ENCODE data around the gene ADAMTS17.

The ADAMTS17 gene

DNA sequence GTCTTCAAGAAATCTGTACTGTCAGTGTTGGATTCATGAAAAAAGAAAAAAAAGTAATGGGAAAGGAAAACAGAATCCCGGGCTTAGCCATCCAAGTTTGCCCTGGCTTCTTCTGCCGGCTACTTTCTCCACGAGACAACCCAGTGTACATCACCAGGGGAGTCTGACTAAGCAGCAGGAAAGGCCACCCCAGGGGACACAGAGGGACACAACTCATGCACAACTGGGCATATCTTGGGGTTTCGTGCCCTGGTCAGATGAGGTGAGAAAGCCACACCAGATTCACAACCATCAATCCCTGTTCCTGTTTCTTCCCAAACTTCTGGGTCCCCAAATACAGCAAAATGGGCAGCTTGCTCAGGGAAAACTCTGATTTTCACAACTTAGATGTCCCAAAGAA is 33.2 kb downstream of the ADAMTS17 start:
- DNase-seq = no peak

DNA sequence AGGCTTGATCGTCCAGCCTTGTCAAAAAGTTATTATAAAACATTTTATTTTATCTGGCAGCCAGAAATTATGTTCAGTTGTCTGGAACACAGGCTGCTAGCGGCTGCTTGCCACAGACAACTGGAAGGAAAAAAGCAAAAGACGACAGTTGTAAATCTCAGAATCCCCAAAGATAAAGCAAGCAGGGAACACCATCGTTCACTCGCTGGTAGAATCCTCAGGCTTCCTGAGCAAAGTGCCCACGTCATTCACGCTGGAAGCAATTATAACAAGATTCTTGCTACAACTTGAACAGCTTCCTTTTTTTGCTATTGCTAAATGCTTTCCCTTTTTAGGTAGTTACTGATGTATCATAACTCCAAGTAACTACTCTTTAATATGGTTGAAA is 33.6 kb downstream of the ADAMTS17 start:
- DNase-seq = no peak

DNA sequence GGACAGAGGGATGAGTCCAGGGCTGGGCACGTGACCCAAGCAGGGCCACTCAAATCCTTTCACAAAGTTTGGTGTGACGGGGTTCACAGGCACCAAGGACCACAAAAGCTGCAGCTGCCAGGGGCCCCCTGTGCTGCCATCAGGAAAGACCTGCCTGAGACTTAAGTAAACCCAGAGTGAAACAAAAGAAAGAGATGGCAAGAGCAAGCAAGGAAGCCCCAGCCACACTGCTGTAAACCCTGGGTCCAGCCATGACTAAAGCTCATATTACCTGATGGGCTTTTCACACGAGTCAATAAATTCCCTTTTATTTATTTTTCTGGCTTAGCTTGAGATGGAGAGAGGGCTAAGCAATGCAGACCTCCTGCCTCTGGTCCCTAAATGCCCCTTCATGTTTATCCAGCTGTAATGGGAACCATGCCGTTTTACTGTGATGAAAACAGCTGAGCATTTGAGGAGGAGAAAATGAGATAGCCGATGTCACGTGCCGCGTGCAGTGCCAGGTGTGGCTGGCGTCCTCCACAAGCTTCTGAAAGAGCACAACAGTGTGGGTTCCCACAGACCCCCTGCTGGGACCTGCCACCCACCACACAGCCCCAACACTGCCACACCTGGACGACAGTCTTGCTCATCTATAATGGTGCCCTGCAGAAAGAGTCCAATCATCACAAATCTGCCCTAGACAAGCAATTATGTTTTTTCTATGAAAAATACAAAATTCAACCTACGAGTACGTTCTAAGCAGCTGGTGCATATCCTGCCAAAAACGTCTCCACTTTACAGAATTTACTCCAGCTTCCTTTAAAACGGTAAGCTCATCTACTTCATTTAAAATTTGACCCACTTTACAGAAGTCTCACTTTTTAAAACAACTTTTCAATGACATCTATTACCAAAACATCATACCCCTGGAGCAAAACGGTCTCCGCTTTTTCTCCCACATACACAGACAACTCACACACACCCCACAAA is 34.2 kb downstream of the ADAMTS17 start:
- DNase-seq = no peak

DNA sequence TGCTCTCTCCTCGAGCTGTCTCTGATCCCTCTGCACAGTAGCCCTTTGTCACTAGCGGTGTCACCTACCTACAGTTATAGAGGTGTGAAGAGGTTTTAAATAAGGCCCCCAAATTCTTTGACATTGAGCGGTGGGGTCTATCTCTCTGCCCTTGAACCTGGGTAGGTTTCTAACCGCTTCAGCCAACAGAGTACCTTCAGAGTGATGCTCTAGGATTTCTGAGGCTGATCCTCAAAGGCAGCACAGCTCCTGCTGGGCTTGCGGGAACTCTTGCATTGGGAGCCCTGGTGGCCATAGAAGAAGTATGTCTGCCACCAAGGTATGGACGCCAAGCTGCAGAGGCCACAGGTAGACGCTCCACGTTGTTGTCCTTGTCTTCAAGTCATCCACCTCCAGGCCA is 35.7 kb downstream of the ADAMTS17 start:
- no peak for DNase-seq

DNA sequence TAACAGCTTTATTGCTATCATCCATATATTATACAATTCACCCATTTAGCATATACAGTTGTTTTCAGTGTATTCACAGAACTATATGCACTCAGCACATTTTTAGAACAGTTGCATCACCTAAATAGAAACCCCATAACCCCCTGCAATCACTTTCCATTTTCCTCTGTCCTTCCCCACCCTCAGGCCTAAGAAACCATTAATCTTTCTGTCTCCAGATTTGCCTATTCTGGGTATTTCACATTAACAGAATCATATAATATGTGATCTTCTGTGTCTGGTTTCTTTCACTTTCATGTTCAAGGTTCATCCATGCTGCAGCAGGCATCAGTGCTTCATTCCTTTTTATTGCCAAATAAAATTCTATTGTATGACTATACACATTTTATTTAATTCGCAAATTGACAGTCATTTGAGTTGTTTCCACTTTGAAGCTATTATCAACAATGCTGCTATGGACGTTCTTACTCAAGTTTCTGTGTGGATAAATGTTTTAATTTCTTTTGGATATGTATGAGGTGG is 39.8 kb downstream of the ADAMTS17 start:
- no peak for DNase-seq

DNA sequence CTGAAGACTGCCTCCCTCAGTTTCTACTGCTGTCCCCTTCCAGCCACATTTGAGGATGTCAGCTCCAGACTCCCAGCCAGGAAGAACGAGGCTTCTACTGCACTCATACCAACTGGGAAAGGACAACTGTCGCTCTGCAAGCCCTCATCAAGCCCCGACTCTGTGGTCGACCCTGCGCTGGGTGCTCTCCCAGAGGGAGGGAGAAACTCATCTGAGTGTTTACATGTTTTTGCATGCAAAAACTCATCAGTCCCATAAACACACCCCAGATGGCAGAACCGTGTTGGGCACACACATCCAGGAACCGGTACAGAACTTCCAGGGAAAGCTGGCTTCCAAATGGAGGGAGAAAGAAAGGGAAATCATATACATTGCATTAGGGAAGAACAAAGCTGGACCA is 43.5 kb downstream of the ADAMTS17 start:
- no peak for DNase-seq

DNA sequence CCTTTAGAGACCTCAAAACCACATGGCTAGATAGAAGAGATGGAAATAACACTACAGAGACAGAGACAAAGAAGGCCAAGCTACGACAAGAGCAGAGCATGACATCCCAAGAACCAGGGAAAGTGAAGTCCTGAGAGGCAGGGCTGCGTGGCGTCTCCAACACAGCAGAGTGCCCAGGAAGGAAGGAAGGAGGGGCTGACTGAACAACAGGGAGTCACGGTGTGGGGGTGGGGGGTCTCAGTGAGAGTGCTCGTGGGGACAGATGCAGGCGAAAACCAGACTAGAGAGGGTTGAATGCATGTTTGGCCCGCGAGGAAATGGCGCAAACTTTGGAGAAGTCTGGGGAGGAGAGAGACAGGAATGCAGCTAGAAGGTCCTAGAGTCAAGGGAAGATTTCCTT is 44.0 kb downstream of the ADAMTS17 start:
- DNase-seq = no peak

DNA sequence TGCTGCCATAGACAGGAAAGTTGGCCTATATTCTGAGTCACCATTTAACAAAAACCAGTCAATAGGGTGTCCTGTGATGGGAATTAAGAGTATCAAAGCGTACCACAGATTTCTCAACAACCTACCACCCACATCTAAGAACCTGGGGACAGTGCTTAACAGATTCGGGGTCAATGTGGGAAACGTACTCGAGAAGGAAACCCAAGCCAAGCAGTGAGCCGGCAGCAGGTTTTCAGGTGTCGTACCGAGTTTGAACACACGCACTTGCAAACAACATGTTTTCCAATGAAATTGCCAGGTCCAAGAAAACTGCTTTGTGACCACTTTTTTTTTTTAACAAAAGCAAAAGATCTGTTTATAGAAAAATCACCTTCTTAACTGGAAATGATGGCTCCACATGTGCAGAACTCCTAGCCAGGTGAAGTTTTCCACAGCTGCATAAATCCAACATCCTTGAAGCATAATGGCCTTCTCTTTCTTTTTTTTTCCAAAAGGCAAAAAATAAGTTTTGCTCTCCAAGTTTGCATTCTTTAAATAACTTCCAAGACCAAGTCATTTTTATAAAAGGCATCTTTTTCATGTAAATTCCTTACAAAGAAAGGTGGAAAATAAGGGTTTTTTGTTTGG is 45.7 kb downstream of the ADAMTS17 start:
- no peak for DNase-seq

DNA sequence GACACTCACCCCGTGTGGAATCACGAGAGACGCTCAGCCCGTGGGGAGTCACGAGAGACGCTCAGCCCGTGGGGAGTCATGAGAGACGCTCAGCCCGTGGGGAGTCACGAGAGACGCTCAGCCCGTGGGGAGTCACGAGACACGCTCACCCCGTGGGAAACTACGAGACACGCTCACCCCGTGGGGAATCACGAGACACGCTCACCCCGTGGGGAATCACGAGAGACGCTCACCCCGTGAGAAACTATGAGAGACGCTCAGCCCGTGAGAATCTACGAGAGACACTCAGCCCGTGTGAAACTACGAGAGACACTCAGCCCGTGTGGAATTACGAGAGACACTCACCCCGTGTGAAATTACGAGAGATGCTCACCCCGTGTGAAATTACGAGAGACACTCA is 49.8 kb downstream of the ADAMTS17 start:
- no peak for DNase-seq

DNA sequence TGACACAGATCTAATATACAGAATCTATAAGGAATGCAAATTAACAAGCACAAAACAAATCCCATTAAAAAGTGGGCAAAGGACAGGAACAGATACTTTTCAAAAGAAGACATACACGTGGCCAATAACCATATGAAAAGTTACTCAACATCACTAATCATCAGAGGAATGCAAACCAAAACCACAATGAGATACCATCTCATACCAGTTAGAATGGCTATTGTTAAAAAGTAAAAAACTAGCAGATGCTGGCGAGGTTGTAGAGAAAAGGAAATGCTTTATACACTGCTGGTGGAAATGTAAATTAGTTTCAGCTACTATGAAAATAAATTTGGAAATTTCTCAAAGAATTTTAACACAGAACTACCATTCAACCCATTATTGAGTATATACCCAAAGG is 50.7 kb downstream of the ADAMTS17 start:
- DNase-seq = no peak

DNA sequence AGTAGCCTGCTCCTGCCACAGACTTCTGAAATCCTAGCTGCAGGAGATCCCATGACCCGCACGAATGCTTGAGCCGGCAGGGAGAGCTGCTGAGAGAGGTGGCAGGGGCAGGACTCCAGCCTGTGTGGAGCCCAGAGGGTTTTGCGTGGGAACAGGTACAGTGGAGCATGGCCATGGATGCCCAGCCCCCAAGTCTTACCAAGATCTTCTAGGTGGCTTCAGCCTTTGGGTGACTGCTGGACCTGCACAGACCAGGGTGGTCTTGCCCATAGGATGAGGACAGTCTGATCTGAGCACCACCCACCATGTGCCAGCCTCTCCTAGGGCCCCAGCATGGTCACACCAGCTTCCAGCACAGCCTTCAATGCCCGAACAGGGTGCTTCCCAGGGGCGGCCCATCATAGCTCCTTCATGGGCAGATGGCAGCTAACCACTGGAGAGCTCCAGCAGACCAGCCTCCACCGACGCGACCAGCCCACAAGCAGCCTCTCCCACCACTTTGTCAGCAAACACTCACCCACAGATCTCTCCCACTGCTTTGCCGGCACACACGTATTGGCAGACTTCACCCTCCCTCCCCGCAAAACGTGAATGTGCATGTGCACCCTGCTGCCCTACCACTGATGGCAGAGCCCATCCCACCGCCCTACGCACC is 56.0 kb downstream of the ADAMTS17 start:
- no peak for DNase-seq

DNA sequence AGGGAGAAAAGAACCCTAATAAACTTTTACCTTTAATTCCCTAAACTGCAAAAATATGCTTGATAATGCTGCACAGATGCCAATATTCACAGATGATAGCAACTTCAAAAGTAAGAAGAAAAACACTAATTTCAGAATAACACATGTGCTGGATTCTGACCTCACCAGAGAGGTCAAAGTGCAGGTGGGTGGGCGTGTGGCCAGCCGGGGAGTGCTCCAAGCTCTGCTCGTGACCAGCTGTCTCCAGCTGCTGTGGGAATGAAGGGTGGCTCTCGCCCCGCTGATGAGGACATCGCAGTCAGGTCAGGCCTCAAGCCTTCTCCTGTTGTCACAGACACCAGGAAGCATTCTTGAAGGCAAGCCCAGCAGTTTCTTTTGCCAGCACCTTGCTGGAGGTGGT is 57.1 kb downstream of the ADAMTS17 start:
- no peak for DNase-seq

DNA sequence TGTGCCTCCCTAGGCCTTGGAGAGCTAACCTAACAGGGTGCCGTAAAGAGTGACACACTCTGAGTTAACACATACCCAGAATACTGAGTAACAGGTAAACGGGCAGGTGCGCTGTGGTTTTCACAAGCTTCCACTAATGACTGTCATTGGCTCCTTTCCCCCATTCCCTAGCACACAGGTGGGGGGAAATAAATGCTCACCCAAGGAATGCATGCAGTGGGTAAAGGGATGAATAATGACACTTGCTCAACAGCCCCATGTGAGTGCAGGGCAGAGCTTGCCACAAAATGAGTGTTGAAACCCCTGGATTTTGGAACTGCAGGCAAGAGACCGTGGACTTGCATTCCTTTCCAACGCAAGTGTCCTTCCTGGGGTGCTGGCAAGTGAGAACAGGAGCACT is 57.6 kb downstream of the ADAMTS17 start:
- DNase-seq = no peak

DNA sequence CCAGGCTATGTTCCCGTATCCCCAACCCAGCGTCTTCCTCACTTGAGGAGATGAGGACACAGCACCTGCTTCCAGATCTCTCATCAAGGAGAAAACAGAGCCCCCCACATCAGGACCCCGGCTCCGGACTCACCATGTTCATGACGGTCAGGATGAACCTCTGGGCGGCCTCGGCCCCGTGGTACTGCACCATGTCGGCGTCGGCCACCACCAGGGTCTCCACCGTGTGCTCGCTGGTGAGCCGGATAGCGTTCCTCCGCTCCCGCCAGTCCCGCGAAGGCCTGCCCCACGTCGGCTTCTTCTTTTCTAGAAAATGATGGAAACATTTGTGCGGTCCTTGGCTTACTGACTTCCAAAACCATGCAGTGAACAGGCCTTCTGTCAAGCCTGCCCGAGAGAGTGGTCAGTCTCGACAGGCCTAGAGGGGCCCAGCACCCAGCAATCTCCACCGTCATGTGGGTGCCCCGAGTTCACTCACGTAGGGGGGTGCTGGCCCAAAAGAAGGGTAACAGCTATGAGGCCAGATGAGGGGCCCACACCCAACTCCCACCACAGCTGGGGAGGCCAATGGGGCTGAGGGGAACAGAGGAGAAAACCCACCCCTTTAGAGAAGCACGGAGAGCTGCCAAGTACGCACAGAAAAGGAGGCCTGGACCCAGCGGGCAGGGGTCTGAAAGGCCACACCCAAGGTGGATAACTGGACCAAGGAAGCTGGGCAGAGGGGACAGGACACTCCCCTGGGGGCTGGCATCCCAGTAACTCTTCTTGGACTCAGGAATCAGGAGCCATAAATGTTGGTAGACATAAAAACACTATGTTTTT is 60.5 kb downstream of the ADAMTS17 start:
- no peak for DNase-seq

DNA sequence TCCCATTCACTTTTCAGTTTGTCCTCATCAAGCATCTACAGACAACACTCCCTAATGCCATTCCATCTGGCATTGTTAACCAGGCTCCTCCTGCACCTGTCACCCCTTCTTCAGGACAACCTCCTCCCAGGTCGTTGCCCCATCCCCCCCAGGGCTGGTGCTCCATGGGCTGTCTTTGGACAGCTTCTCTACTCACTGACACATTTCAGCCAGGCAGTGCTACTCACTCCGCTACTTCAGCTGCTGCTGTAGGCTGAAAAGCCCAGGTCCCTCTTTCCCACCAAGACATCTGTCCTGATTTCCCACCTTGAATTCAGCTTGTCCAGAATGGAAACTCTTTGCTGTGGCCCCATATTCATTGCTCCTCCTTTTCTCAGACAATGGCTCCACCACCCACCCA is 61.9 kb downstream of the ADAMTS17 start:
- DNase-seq = no peak

DNA sequence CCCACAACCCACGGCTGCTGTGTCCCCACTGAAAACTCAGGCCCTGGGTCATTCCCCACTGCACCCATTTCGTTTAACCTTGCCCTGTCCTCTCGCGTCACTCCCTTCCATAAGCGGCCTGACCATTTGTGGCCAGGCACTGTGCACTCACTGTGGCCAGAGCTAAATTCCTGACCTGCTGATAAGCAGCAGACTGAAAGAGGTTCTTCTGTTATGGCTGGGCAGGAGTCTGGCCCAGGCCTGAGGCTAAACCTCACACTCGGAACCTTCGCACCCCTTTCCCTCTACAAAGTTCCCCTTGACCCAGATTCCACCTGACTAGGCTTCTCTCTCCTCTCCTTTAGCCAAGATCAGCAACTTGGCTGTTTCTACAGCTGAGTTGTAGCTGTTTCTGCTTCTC is 62.3 kb downstream of the ADAMTS17 start:
- no peak for DNase-seq

DNA sequence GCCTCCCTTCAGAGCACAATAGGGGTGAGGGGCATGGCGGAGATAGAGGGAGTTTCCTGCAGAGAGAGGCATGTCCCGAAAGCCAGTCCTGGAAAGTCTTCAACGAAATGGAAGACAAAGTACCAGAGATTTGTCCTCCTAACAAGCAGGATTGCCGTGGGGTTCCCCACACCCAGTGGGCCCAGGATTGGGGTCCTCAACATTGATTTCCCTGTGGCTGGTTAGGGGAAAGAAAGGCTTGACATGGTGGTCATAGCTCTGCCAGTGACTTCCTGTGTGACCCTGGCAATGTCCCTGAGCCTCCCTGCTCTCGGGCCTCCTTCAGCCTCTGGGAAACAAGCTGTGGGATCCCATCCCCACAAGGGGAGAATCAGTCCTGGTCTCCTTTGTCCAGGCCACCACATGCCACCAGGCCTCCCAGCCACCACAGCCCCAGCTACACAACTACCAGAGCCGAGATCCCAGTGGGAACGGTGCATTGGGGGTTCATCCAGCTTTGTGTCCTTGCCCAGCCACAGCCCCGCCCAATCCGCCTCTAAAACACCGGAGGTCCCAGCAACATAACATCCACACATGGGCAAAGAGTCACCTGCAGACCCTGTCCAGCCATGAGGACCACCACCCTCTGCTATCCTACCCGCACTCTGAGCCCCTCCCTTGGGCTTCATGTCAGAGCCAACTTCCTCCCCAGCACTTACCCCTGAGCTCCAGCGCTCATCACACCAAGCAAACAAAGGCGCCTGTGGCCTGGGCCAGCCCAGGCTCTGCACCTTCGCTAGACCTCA is 63.0 kb downstream of the ADAMTS17 start:
- DNase-seq = no peak

DNA sequence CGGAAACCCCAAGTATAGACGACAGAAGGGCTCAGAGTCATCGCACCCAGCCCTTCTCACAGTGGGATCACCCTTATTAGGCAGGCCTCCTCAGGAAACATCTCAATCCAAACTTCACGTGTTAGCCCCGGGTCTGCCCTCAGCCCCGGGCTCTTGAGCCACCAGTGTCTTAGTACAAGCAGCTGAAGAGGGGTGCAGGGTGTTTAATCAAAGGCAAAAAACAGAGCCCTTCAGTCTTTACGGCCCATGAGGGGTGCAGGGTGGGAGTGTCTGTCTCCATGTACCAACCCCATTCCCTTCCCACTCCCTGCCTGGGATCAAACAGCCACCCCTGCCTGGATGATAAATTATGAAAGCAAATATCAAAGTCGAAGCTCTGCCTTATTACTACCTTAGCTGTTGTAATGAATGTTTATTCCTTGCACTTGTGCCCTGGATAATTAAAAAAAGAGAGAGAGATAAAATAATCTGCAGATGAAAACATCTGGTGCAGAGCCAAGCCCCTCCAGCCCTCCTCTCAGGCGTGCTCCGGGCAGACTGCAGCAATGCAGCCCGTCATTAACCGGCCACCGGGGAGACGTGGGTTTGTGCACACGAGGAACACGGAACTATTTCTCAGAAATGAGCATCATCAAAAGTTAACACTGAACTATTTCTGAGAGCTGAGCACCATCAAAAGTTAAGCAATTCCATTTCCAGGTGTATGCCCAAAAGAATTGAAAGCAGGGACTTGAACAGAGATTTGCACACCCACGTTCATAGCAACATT is 64.5 kb downstream of the ADAMTS17 start:
- DNase-seq = no peak

DNA sequence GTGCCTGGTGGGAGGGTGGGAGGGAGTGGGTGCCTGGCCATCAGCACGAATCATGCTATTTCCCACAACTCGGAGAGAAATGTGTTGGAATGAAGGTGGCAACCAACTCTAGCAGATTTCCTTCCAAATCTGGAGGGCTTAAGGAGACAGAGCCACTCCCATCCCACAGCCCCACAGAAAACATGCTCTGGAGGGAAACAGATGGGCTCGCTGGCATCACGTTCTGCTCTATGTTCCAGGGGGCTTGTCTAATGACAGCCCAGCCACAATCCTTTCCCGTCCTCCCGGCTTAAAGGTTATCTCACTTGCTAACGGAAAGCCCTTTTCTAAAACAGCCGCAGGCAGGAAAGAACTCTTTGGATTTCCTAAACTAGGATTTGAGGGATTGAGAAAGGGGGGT is 65.3 kb downstream of the ADAMTS17 start:
- no peak for DNase-seq

DNA sequence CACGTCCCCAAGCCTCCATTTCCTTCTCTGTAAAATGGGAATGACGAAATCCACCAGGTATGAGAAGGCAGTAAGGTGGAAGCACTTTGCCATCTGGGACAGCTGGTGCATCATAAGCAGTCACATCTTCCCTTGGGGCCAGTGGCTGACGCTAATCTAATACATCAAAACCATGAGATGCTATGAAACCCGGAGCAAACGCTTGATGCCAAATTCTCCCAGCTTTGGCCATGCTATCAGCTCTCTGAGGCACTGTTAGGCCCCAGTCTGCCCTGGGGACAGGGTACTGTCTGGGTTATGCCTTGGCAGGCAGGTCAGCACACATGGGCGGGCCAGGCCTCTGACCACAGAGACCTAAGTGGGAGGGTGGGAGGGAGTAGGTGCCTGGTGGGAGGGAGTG is 66.1 kb downstream of the ADAMTS17 start:
- DNase-seq = no peak

DNA sequence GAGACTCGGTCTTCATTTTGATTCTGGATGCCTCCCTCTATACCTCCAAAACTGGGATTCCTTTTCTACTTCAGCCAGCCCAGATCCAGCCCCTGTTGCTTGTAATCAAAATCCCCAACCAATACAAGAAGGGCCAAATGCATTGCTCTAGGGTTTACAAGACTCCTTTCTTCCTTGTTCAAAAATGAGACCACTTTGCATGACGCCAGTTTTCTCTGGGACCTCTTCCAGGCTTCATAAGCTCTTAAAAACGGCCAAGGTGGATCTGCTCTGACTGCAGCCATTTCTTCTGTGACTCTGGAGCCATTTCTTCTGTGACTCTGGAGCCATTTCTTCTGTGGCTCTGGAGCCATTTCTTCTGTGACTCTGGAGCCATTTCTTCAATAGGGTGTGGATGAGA is 71.9 kb downstream of the ADAMTS17 start:
- no peak for DNase-seq

Data from activated T-cell treated with anti-CD3 and anti-CD28 coated beads for 4 hours (primary cell).